ENCODE results near the gene LMNTD2. TPM values are rescaled to one million over a fixed set of nuclear protein-coding genes. Genes with fewer than 3 reads are reported as not detected.

The LMNTD2 gene
- polyA plus RNA-seq, 1 donor from 2014 or later: 0.61 TPM

DNA sequence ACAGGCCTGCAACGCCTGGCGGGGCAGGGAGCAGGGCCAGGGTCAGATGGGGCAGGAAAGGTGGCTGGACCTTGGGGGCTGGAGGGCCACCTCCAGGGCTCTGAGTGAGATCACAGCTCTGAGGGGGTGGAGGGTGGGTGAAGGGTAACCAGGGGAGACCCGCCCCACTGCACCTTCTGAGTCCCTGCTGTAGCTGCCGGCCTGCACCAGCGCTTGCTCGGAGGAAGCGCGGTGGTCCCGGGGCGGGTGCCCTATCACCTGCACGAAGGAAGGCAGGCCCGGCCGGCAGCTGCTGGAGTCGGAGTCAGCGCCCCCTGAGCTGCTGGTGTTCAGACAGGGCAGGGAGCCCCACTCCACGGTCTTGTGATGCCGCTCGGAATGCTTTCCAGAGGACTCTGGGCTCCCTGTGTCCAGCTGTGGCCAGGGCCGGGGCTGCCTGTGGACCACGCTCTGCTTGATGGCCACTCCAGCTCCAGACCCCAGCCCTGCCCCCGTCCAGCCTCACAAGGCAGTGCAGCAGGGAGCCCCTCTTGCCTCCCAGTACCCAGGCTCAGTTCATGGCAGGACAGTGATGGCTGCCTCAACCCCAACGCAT is 3.8 kb downstream of the LMNTD2 start:
- Histone ChIP-seq H3K4me2 (ENCODE audit: low read length) (no peak overlapping the region), H3F3A (ENCODE audit: insufficient read depth, low read length, poor library complexity, severe bottlenecking) (no peaks in the 10 kb centered on the region), H3K79me2 (replicated peaks; ENCODE audit: insufficient read depth, low read length) (no peaks in the 10 kb centered on the region), H3K9me3 (ENCODE audit: low read length) (no peaks in the 10 kb centered on the region), H3K4me3 (ENCODE audit: low read length) (no peak overlapping the region), H2AFZ (ENCODE audit: low read depth, low read length) (no peak overlapping the region), H4K20me1 (ENCODE audit: insufficient read depth) (no peaks in the 10 kb centered on the region), H3K27me3 (ENCODE audit: insufficient read depth, low read depth, low read length) (peaks cover 41% of the 10 kb centered on the region), H3K27ac (ENCODE audit: low read length) (no peak overlapping the region), H3K36me3 (ENCODE audit: insufficient read depth, low read length) (no peaks in the 10 kb centered on the region), H3K9ac (ENCODE audit: low read length) (no peak overlapping the region), H3K9me2 (ENCODE audit: insufficient read depth, low read length) (no peaks in the 10 kb centered on the region)
- no peak for TF ChIP-seq TAF1 (IDR thresholded peaks at IDR 0.05; ENCODE audit: low read depth)
- TF ChIP-seq POLR2AphosphoS5 (IDR thresholded peaks at IDR 0.05): no peak
- no peak for TF ChIP-seq EZH2 (IDR thresholded peaks at IDR 0.05; ENCODE audit: borderline replicate concordance, insufficient read depth, low read length, poor library complexity, severe bottlenecking)
- no peak for TF ChIP-seq MXI1 (conservative IDR thresholded peaks at IDR 0.05; ENCODE audit: poor library complexity, severe bottlenecking)
- TF ChIP-seq EP300 (conservative IDR thresholded peaks at IDR 0.05; ENCODE audit: poor library complexity, severe bottlenecking): no peak

DNA sequence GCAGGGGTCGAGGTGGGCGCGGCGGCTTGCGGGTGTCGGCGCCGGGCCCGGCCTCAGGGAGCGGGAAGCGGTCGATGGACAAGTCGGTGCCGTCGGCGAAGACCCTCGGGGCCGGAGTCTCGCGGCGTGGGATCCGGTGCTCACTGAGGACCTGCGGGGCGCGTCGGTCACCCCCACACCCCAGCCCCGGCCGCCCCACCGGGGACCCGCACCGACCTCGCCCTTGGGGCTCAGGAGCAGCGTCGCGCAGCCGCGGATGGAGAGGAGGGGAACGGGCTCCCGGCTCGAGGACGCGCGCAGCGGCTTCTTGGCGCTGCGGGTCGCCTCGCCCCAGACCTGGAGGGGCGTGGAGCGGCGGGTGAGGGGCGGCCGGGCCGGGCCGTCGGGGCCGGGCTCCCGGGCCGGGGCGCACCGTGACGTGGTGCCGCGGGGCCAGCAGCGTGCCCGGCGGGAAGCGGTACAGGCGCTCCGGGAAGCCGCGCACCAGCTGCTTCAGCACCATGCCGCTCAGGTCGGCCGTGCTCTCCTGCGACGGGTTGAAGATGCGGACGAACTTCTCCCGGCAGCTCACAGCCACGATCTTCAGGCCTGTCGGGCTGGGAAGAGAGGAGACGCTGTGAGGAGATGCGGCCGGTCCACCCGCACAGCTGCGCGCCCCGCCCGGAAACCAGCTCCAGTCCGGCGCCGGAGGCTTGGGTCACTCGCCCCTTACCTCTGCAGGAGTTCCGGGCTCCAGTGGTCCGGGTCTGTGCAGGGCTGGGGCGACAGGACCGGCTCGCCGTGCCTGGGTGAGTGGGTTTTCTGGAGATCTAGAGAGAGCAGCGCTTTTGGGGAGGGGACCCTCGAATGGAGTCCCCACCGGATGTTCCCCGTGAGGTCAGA is 4.5 kb downstream of the LMNTD2 start:
- Histone ChIP-seq H3K36me3 (ENCODE audit: insufficient read depth, low read length) (no peaks in the 10 kb centered on the region), H2AFZ (ENCODE audit: low read depth, low read length) (no peak overlapping the region), H3F3A (ENCODE audit: insufficient read depth, low read length, poor library complexity, severe bottlenecking) (no peaks in the 10 kb centered on the region), H3K79me2 (replicated peaks; ENCODE audit: insufficient read depth, low read length) (no peaks in the 10 kb centered on the region), H3K9me2 (ENCODE audit: insufficient read depth, low read length) (no peaks in the 10 kb centered on the region), H3K27me3 (ENCODE audit: insufficient read depth, low read depth, low read length) (peaks cover 41% of the 10 kb centered on the region), H3K9me3 (ENCODE audit: low read length) (no peaks in the 10 kb centered on the region), H3K4me3 (ENCODE audit: low read length) (peak overlapping the region; percentile 62), H3K4me2 (ENCODE audit: low read length) (no peak overlapping the region), H3K9ac (ENCODE audit: low read length) (no peak overlapping the region), H3K27ac (ENCODE audit: low read length) (no peak overlapping the region), H4K20me1 (ENCODE audit: insufficient read depth) (no peaks in the 10 kb centered on the region)
- TF ChIP-seq POLR2AphosphoS5 (IDR thresholded peaks at IDR 0.05) (no peak), EZH2 (IDR thresholded peaks at IDR 0.05; ENCODE audit: borderline replicate concordance, insufficient read depth, low read length, poor library complexity, severe bottlenecking) (peak; percentile 24)

- H3K9ac ChIP-seq (ENCODE audit: low read length): peak overlapping the region; percentile 36
- no peak overlapping the region for H3K4me2 ChIP-seq (ENCODE audit: low read length)
- peaks cover 41% of the 10 kb centered on the region for H3K27me3 ChIP-seq (ENCODE audit: insufficient read depth, low read depth, low read length)
Observed at GRCh38 chr11:555227-555779, 5.2 kb downstream of the LMNTD2 start.

More at GRCh38 chr11:555227-555779, 5.2 kb downstream of the LMNTD2 start:
- Histone ChIP-seq H2AFZ (ENCODE audit: low read depth, low read length) (no peak overlapping the region), H3K9me3 (ENCODE audit: low read length) (no peaks in the 10 kb centered on the region), H3K36me3 (ENCODE audit: insufficient read depth, low read length) (no peaks in the 10 kb centered on the region), H3K4me3 (ENCODE audit: low read length) (peak overlapping the region; percentile 62), H4K20me1 (ENCODE audit: insufficient read depth) (no peaks in the 10 kb centered on the region), H3K79me2 (replicated peaks; ENCODE audit: insufficient read depth, low read length) (no peaks in the 10 kb centered on the region), H3F3A (ENCODE audit: insufficient read depth, low read length, poor library complexity, severe bottlenecking) (no peaks in the 10 kb centered on the region), H3K27ac (ENCODE audit: low read length) (no peak overlapping the region), H3K9me2 (ENCODE audit: insufficient read depth, low read length) (no peaks in the 10 kb centered on the region)
- TF ChIP-seq EZH2 (IDR thresholded peaks at IDR 0.05; ENCODE audit: borderline replicate concordance, insufficient read depth, low read length, poor library complexity, severe bottlenecking): peak; percentile 81
- no peak for TF ChIP-seq MXI1 (conservative IDR thresholded peaks at IDR 0.05; ENCODE audit: poor library complexity, severe bottlenecking)
